M059J (cell line): Measurements from ENCODE around the gene NSMCE1. TPM values are rescaled to one million over a fixed set of nuclear protein-coding genes. Genes with fewer than 3 reads are reported as not detected.

Experiments
- DNase-seq: peaks from one replicate; pipeline ENCODE4 v3.0.0-alpha.2; 2012; ENCODE audit warnings: low read depth
- total RNA-seq: library from RNA; depleted of rRNA; stranded (reverse); fragments of >200 nt; shearing (Covaris generic); gene quantifications from 2 replicates; pipeline ENCODE4 v1.2.3, GENCODE V29; 2014; rRNA removed

NSMCE1 gene
- total RNA-seq: 46.3 and 49.4 TPM in 2 replicates

- DNase-seq: peak; percentile 94
These were observed at the start of gene NSMCE1 for GRCh38 chr16:27268376-27269299. Gene NSMCE1, minus strand, starts transcription at chr16:27268772. Its CDS starts 11,202 bp downstream, at chr16:27257570.

GRCh38 chr16:27317738-27318391, 49.3 kb upstream of the NSMCE1 start:
- DNase-seq: no peak

- no peak for DNase-seq
These were observed 48.7 kb upstream of the NSMCE1 start for GRCh38 chr16:27317320-27317719.

- no peak for DNase-seq
These were observed 47.6 kb upstream of the NSMCE1 start for GRCh38 chr16:27316038-27316680.

GRCh38 chr16:27315333-27316037, 46.9 kb upstream of the NSMCE1 start:
- peak; percentile 90 for DNase-seq

- DNase-seq: no peak
These were observed 46.4 kb upstream of the NSMCE1 start for GRCh38 chr16:27314986-27315332.

- peak; percentile 72 for DNase-seq
These were observed 45.7 kb upstream of the NSMCE1 start for GRCh38 chr16:27314161-27314723.

- DNase-seq: peak; percentile 54
These were observed 45.0 kb upstream of the NSMCE1 start, which contains the start of gene IL4R for GRCh38 chr16:27313422-27314160. Gene IL4R, plus strand, starts transcription at chr16:27313974. Its CDS starts 26,230 bp downstream, at chr16:27340204.

GRCh38 chr16:27312580-27313421, 44.2 kb upstream of the NSMCE1 start:
- no peak for DNase-seq

GRCh38 chr16:27311897-27312303, 43.3 kb upstream of the NSMCE1 start:
- DNase-seq: no peak

- no peak for DNase-seq
These were observed 42.9 kb upstream of the NSMCE1 start for GRCh38 chr16:27311448-27311830.

GRCh38 chr16:27310576-27311447, 42.2 kb upstream of the NSMCE1 start:
- no peak for DNase-seq

- no peak for DNase-seq
These were observed 40.2 kb upstream of the NSMCE1 start for GRCh38 chr16:27308792-27309191.

GRCh38 chr16:27305839-27306442, 37.4 kb upstream of the NSMCE1 start:
- no peak for DNase-seq

GRCh38 chr16:27304881-27305745, 36.5 kb upstream of the NSMCE1 start:
- DNase-seq: no peak

GRCh38 chr16:27304102-27304501, 35.5 kb upstream of the NSMCE1 start:
- no peak for DNase-seq
